Lower lobe of right lung (tissue), 2 donors: ENCODE data around the gene NWD2. TPM values are rescaled to one million over a fixed set of nuclear protein-coding genes. Genes with fewer than 3 reads are reported as not detected.

ENCODE experiments used
- ATAC-seq, 2 donors: fragments of 200-7000 bp; cut with Tn5 transposase; one replicate each; pipeline ENCODE4 v1.9.1; 2020 to 2022; ENCODE audit warnings: mild to moderate bottlenecking in 2 of 2, moderate library complexity in 2 of 2
- DNase-seq: peaks from one replicate; pipeline ENCODE4 v3.0.0-alpha.2; 2020
- H3K27ac ChIP-seq: fragments of 200-600 bp; one replicate; pipeline ENCODE4 v1.8.0; 2022
- H3K27me3 ChIP-seq: fragments of 200-600 bp; one replicate; pipeline ENCODE4 v1.8.0; 2022; ENCODE audit warnings: low read depth
- H3K36me3 ChIP-seq: fragments of 200-600 bp; one replicate; pipeline ENCODE4 v1.8.0; 2022; ENCODE audit warnings: mild to moderate bottlenecking
- H3K4me1 ChIP-seq: fragments of 200-600 bp; one replicate; pipeline ENCODE4 v1.8.0; 2022
- H3K4me3 ChIP-seq: fragments of 200-600 bp; one replicate; pipeline ENCODE4 v1.8.0; 2022; ENCODE audit warnings: mild to moderate bottlenecking
- H3K9me3 ChIP-seq: fragments of 200-600 bp; one replicate; pipeline ENCODE4 v1.8.0; 2022
- CTCF ChIP-seq: fragments of 200-600 bp; IDR thresholded peaks from one replicate; pipeline ENCODE4 v1.8.0; 2022; ENCODE audit warnings: antibody characterized with exemption, mild to moderate bottlenecking
- intact Hi-C: fragments of 100-400 bp; cut with DNase I; formaldehyde crosslinking; loops from one replicate; pipeline ENCODE4 v1.11.0; 2022
- total RNA-seq: library from RNA; stranded (reverse); fragmentation: NEBNext Ultra II Directional; extraction: Animal tissue kit (Norgen Biotek cat#: 25700); gene quantifications from one replicate; pipeline ENCODE4 v1.2.1, GENCODE V29; 2021
- donor health status: DM: no; HTN: yes; CAD: no; lungs with severe emphysema.

The NWD2 gene
- total RNA-seq, 1 donor from 2014 or later: not detected

GRCh38 chr4:37453281-37453998 lies 208.9 kb downstream of the NWD2 start:
- intact Hi-C loops: no loop called here
- Histone ChIP-seq H3K36me3 (no peaks in the 10 kb centered on the region), H3K4me3 (peak overlapping the region; percentile 58), H3K4me1 (peaks cover 7% of the 10 kb centered on the region), H3K9me3 (no peaks in the 10 kb centered on the region), H3K27me3 (peaks cover 33% of the 10 kb centered on the region), H3K27ac (peak overlapping the region; percentile 53)
- DNase-seq (peak; percentile 82), ATAC-seq (peak; percentile 96)
- TF ChIP-seq CTCF: no peak

- H3K4me1 ChIP-seq: peaks cover 7% of the 10 kb centered on the region
- no peak for TF ChIP-seq CTCF
- peak overlapping the region; percentile 53 for H3K27ac ChIP-seq
- intact Hi-C loops: no loop called here
- DNase-seq (no peak), ATAC-seq (peak in 1 of 2 donors; percentile 1)
- H3K36me3 ChIP-seq: no peaks in the 10 kb centered on the region
- H3K9me3 ChIP-seq: no peaks in the 10 kb centered on the region
- peaks cover 33% of the 10 kb centered on the region for H3K27me3 ChIP-seq
- H3K4me3 ChIP-seq: peak overlapping the region; percentile 58
Measured at GRCh38 chr4:37453999-37454800, 209.7 kb downstream of the NWD2 start.

GRCh38 chr4:37455301-37456131 lies 211.0 kb downstream of the NWD2 start:
- intact Hi-C loops: no loop called here
- no peaks in the 10 kb centered on the region for H3K36me3 ChIP-seq
- ATAC-seq (peak; percentile 69 to 78), DNase-seq (peak; percentile 56)
- H3K27ac ChIP-seq: peak overlapping the region; percentile 53
- no peaks in the 10 kb centered on the region for H3K9me3 ChIP-seq
- peak overlapping the region; percentile 58 for H3K4me3 ChIP-seq
- TF ChIP-seq CTCF: no peak
- H3K4me1 ChIP-seq: peaks cover 7% of the 10 kb centered on the region
- H3K27me3 ChIP-seq: peaks cover 33% of the 10 kb centered on the region

- Histone ChIP-seq H3K4me3 (no peak overlapping the region), H3K36me3 (no peaks in the 10 kb centered on the region), H3K27me3 (no peaks in the 10 kb centered on the region), H3K4me1 (no peaks in the 10 kb centered on the region), H3K27ac (no peak overlapping the region), H3K9me3 (no peaks in the 10 kb centered on the region)
- DNase-seq (no peak), ATAC-seq (no peak)
- intact Hi-C loops: no loop called here
- no peak for TF ChIP-seq CTCF
Measured at GRCh38 chr4:37461801-37462200, 217.3 kb downstream of the NWD2 start.

- intact Hi-C loops: no loop called here
- DNase-seq: no peak
- H3K27me3 ChIP-seq: no peaks in the 10 kb centered on the region
- no peak overlapping the region for H3K27ac ChIP-seq
- no peaks in the 10 kb centered on the region for H3K36me3 ChIP-seq
- no peaks in the 10 kb centered on the region for H3K4me1 ChIP-seq
- no peaks in the 10 kb centered on the region for H3K9me3 ChIP-seq
- no peak for ATAC-seq
- no peak overlapping the region for H3K4me3 ChIP-seq
- TF ChIP-seq CTCF: no peak
Measured at GRCh38 chr4:37463033-37463856, 218.7 kb downstream of the NWD2 start.
